NT2/D1 (cell line): ENCODE measurements around the gene FBLN7.

ENCODE experiments used
- SUZ12 ChIP-seq: IDR thresholded peaks from 2 replicates; pipeline ENCODE4 v1.6.1; 2011; ENCODE audit not compliant: insufficient read length, insufficient read depth; ENCODE audit errors: extremely low read depth
- YY1 ChIP-seq: IDR thresholded peaks from 2 replicates; pipeline ENCODE4 v1.6.1; 2011; ENCODE audit not compliant: insufficient read length, insufficient read depth
- ZNF274 ChIP-seq: IDR thresholded peaks from 2 replicates; pipeline ENCODE4 v1.6.1; 2011; ENCODE audit warnings: mild to moderate bottlenecking, low read depth, low read length

DNA sequence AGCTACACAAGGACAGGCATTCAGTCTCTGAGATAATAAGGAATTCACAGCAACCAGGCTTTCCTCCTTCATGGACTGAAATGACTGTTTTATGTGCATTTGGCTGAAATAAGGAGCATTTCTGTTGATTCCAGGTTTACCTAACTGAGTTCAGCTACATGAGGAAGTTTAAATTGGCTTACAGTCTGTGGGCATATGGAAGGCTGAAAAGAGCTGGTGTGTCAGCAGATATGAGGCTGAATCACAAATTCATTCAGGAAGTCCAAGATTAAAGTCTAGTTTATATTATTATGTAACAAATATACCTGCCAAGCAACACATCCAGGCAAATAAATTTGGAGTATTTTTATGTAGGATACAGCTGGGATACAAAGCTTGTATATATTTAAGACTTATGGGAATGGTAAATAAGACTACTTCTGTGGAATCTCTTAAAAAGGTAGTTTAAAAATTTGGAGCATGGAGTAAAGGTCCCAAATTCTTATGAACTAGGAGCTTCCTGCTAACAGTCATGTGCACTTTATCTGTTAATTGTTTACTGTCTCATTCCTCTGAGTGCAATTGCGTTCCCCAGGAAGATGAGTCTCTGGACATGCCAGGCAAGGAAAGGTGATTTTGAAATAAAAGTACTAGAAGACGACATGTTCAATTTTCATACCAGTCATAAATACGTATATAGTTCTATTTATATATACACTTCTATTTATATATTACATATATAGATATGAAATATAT, 63.7 kb downstream of the FBLN7 start:
- TF ChIP-seq YY1 (no peak), ZNF274 (no peak), SUZ12 (no peak)
